Sciatic nerve (tissue), 2 donors: Measurements from ENCODE around the gene E2F3. TPM values are rescaled to one million over a fixed set of nuclear protein-coding genes. Genes with fewer than 3 reads are reported as not detected.

Source experiments
- ATAC-seq: fragments of 200-7000 bp; cut with Tn5 transposase; one replicate; pipeline ENCODE4 v1.9.1; 2020; ENCODE audit warnings: mild to moderate bottlenecking, moderate library complexity
- DNase-seq: peaks from one replicate; pipeline ENCODE4 v3.0.0-alpha.2; 2020; ENCODE audit warnings: low spot score
- intact Hi-C: fragments of 100-400 bp; cut with DNase I; formaldehyde crosslinking; loops from one replicate; pipeline ENCODE4 v1.14.2; 2022
- total RNA-seq: library from RNA; stranded (reverse); fragmentation: NEBNext Ultra II Directional; extraction: Animal tissue kit (Norgen Biotek cat#: 25700); gene quantifications from one replicate; pipeline ENCODE4 v1.2.1, GENCODE V29; 2021
- donor health status: DM: no; HTN: no; CAD: no.
- donor health status: DM: no; HTN: no; CAD: no.

Gene E2F3
- total RNA-seq, 1 donor from 2014 or later, result 5.8 TPM

GRCh38 chr6:20400456-20401204, 1.0 kb upstream of the E2F3 start:
- intact Hi-C loops, result no loop called here
- DNase-seq (no peak), ATAC-seq (no peak)

- ATAC-seq (no peak), DNase-seq (no peak)
- intact Hi-C loops, result no loop called here
Measured at GRCh38 chr6:20402092-20402341, 338 bp downstream of the E2F3 start.

GRCh38 chr6:20402342-20403069, 827 bp downstream of the E2F3 start:
- intact Hi-C loops, result no loop called here
- ATAC-seq (no peak), DNase-seq (peak; percentile 65)

- intact Hi-C loops, result no loop called here
- ATAC-seq (peak; percentile 67), DNase-seq (peak; percentile 92)
Measured at GRCh38 chr6:20403070-20403765, 1.5 kb downstream of the E2F3 start.

GRCh38 chr6:20403766-20404640, 2.3 kb downstream of the E2F3 start:
- ATAC-seq (no peak), DNase-seq (no peak)
- intact Hi-C loops, result no loop called here

GRCh38 chr6:20404641-20405032, 3.0 kb downstream of the E2F3 start:
- intact Hi-C loops, result no loop called here
- DNase-seq (no peak), ATAC-seq (no peak)

- intact Hi-C loops, result no loop called here
- no peak for DNase-seq
- ATAC-seq, result no peak
Measured at GRCh38 chr6:20408851-20409250, 7.2 kb downstream of the E2F3 start.

GRCh38 chr6:20409427-20409971, 7.8 kb downstream of the E2F3 start:
- DNase-seq (no peak), ATAC-seq (no peak)
- intact Hi-C loops, result no loop called here

- intact Hi-C loops, result no loop called here
Measured at GRCh38 chr6:20411544-20411943, 9.9 kb downstream of the E2F3 start.

GRCh38 chr6:20411953-20412681, 10.4 kb downstream of the E2F3 start:
- ATAC-seq, result no peak
- DNase-seq, result no peak
- intact Hi-C loops, result no loop called here

More at GRCh38 chr6:20411544-20411943, 9.9 kb downstream of the E2F3 start:
- DNase-seq (no peak), ATAC-seq (no peak)

GRCh38 chr6:20412682-20413073, 11.0 kb downstream of the E2F3 start:
- DNase-seq, result no peak
- ATAC-seq, result no peak
- intact Hi-C loops, result no loop called here

- DNase-seq (no peak), ATAC-seq (no peak)
- intact Hi-C loops, result no loop called here
Measured at GRCh38 chr6:20413826-20414225, 12.1 kb downstream of the E2F3 start.

GRCh38 chr6:20414711-20415110, 13.0 kb downstream of the E2F3 start:
- no peak for ATAC-seq
- no peak for DNase-seq
- intact Hi-C loops, result no loop called here

GRCh38 chr6:20415304-20415703, 13.6 kb downstream of the E2F3 start:
- DNase-seq, result no peak

GRCh38 chr6:20415712-20416454, 14.2 kb downstream of the E2F3 start:
- intact Hi-C loops, result no loop called here
- DNase-seq, result no peak
- no peak for ATAC-seq

More at GRCh38 chr6:20415304-20415703, 13.6 kb downstream of the E2F3 start:
- no peak for ATAC-seq
- intact Hi-C loops, result no loop called here

GRCh38 chr6:20416567-20417345, 15.1 kb downstream of the E2F3 start:
- DNase-seq (no peak), ATAC-seq (no peak)
- intact Hi-C loops, result no loop called here

GRCh38 chr6:20417819-20418218, 16.1 kb downstream of the E2F3 start:
- intact Hi-C loops, result no loop called here
- DNase-seq, result no peak
- no peak for ATAC-seq
